Middle frontal gyrus (tissue), 1 donor: Measurements from ENCODE around the gene C4B.

ENCODE experiments used
- DNase-seq: peaks from one replicate; pipeline ENCODE4 v3.0.0-alpha.2; 2015; ENCODE audit warnings: low spot score; ENCODE audit errors: extremely low spot score

C4B gene

DNA sequence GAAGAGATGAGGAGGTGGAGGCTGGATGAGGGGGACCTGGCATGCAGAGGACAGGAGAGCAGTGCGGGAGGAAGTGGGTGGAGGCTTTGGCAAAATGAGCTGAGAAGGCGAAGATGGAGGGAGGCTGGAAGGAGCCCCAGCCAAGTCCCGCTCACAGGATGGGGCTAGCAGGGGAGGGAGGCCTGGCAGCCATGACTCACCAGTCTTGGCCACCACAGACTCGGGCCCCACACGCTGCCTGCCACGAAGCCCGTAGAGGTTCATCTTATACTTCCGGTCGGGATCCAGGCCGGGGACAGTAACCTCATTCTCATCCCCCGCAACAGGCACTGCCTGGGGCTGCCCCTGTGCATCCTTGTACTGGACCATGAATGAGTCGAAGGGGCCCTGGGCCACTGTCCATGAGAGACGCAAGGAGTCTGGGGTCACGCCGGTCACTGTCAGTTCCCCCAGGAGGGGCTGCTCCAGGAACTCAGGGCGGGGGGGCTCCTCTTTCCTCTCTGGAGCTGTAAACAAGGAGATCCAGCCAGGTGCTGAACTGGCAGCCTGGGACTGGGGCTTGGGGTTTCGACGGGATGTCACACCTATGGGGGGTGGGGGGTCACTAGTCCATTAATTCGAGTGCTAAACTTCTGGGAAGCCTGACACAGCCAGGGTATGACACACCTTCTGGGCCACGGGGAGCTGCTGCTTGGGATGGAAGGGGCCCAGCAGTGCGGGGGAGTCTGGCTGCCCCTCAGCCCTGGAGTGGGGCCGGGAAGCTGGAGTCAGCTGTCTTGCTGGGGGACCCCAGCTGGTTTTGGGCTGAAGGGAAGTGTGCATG, 66.8 kb downstream of the C4B start:
- peak; percentile 7 for DNase-seq

DNA sequence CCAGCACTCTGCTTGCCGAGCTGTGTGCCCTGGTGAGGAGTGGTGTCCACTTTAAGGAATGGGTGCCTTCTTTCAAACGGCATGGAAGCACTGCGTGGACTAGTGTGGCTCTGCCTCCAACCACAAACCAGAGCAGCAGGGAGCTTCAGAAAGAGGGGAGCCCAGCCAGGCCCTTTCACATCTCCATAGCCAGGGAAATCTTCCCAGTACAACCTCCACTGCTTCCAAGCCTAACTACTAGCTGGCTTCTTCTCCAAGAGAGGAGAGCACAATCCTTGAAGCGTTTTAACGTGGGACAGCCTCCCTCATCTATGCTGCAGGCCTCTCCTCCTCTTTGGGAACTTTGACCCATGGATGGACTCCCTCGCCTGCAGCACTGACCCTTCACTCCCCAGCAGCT, 67.9 kb downstream of the C4B start:
- DNase-seq, result no peak

DNA sequence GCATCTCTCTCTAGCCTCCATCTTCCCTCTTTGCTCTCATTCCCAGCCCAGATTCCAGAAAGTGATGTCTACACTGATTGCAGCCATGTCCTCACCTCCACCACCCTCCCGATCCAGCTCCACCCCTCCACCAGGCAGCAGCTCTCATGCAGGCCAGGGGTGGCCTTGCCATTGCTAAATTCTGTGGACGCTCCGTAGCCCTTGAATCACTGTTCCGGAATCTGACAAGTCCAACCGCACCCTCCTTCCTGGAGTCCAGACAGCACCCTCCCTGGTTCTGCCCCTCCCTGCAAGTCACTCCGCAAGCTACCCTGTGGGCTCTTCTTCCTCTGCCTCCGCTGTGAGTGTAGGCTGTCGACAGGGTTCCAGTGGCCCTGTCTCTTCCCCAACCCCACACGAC, 68.3 kb downstream of the C4B start:
- no peak for DNase-seq

DNA sequence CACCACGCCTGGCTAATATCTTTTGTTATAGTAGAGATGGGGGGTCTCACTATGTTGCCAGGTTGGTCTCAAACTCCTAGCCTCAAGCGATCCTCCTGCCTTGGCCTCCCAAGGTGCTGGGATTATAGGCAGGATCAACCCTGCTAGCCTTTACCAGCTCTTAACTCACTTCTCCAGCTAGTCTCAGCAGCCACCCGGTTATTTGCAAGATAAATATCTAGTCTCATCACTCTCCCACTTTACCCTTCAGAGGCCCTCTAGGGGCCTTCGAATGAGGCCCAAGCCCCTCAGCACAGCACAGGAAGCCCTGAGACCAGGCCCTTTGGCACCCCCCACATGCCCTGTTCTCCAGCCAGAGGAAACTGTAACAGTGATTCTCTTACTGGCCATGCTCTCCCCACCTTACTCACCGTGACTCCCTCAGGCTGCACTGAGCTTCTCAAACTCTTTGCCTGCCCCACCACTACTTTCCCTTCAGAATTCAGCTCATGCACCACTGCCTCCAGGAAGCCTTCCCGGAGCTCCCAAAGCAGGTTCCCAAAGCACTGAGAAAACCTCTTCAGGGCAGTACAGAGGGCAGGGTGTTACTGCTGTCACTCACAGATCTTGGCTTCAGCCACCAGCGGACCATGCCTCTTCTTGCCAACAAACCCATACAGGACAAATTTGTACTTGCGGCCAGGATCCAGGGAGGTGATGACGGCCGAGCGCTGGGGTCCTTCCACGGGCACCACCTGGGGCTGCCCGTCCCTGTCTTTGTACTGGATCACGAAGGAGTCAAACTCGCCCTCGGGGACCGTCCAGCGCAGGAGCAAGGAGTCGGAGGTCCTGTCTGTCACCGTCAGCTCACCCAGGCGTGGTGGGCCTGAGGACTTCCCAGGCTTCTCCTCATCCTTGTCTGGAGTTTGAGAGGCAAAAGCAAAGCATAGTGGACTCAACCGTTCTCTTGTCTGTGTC, 69.5 kb downstream of the C4B start:
- DNase-seq, result no peak

DNA sequence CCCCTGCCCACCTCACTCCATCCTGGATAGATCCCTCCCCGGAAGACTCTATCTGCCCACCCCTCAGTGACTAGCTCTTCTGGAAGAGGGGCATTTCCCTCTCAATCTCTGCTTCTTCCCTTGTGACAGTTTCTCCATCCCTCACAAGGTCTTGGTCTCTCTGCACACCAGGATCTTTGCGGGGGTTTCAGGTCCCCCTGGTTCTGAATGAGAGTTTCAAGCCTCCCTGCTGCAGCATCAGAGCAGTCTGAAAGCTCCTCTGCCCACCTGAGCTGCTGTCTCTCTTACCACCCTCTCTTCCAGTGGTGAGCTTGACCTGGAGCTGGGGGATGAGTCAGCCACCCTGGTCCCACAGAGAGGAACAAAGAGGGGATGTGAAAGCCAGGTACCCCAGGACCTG, 70.2 kb downstream of the C4B start:
- DNase-seq, result no peak
